Natural killer cell (primary cell): ENCODE results near the gene MEI4. TPM values are rescaled to one million over a fixed set of nuclear protein-coding genes. Genes with fewer than 3 reads are reported as not detected.
"Not testable (repeated sequence)": the region's sequence is repeated elsewhere in the genome, so short reads cannot be mapped to it uniquely, and the experiment has no call there.

Experiments
- ATAC-seq, 3 donors: fragments of 150-1000 bp in 2 of 3; fragments of 200-7000 bp in 1 of 3; cut with Tn5 transposase; 1 replicate in 1 of 3; 2 replicates in 2 of 3; pipeline ENCODE4 v1.10.0; 2021; ENCODE audit warnings: mild to moderate bottlenecking in 2 of 3, moderate library complexity in 2 of 3
- DNase-seq, 2 donors: peaks; one replicate each; pipeline versions ENCODE4 v3.0.0 to v3.0.0-alpha.2; 2013 to 2021; ENCODE audit warnings: mixed read lengths in 1 of 2
- H3K27ac ChIP-seq: one replicate; pipeline ENCODE4 v1.5.1; 2013; ENCODE audit warnings: mild to moderate bottlenecking, low read length
- H3K27me3 ChIP-seq: one replicate; pipeline ENCODE4 v1.6.1; 2013; ENCODE audit warnings: low read length; ENCODE audit not compliant: control insufficient read depth, insufficient read depth
- H3K36me3 ChIP-seq: one replicate; pipeline ENCODE4 v1.6.1; 2013; ENCODE audit warnings: low read length; ENCODE audit not compliant: control insufficient read depth, insufficient read depth
- H3K4me1 ChIP-seq: one replicate; pipeline ENCODE4 v1.6.1; 2013; ENCODE audit warnings: low read length; ENCODE audit not compliant: control insufficient read depth, insufficient read depth
- H3K4me3 ChIP-seq: one replicate; pipeline ENCODE4 v1.5.1; 2013; ENCODE audit warnings: low read length
- H3K9me3 ChIP-seq: one replicate; pipeline ENCODE4 v1.6.1; 2013; ENCODE audit warnings: low read length; ENCODE audit not compliant: control insufficient read depth, insufficient read depth
- H3K27ac Mint-ChIP-seq, 2 donors: one replicate each; pipeline ENCODE4 v1.8.0; 2022; ENCODE audit warnings: mild to moderate bottlenecking in 2 of 2, mixed read lengths in 2 of 2, moderate library complexity in 1 of 2
- H3K27me3 Mint-ChIP-seq, 2 donors: one replicate each; pipeline ENCODE4 v1.8.0; 2022; ENCODE audit warnings: low read depth in 2 of 2, mixed read lengths in 2 of 2
- H3K36me3 Mint-ChIP-seq: one replicate; pipeline ENCODE4 v1.8.0; 2022; ENCODE audit warnings: mixed read lengths
- H3K4me1 Mint-ChIP-seq, 2 donors: one replicate each; pipeline ENCODE4 v1.8.0; 2022; ENCODE audit warnings: mixed read lengths in 2 of 2
- H3K4me3 Mint-ChIP-seq: one replicate; pipeline ENCODE4 v1.8.0; 2022; ENCODE audit warnings: mild to moderate bottlenecking, moderate library complexity, mixed read lengths
- H3K9me3 Mint-ChIP-seq, 2 donors: one replicate each; pipeline ENCODE4 v1.8.0; 2022; ENCODE audit warnings: mixed read lengths in 2 of 2
- CTCF ChIP-seq: fragments of 200-600 bp; IDR thresholded peaks from one replicate; pipeline ENCODE4 v1.8.0; 2022; ENCODE audit warnings: antibody characterized with exemption
- WGBS: methylation state at CpG from one replicate; pipeline ENCODE4 v1.1.7; 2013; ENCODE audit warnings: missing lambda C conversion rate; ENCODE audit not compliant: insufficient coverage; 5-methylcytosine and 5-hydroxymethylcytosine counted together
- intact Hi-C: fragments of 100-400 bp; cut with micrococcal nuclease; formaldehyde crosslinking; loops from one replicate; pipeline ENCODE4 v1.14.2; 2022
- total RNA-seq, 4 donors: library from RNA; stranded (reverse); fragments of 120-200 nt in 1 of 4; gene quantifications; one replicate each; pipeline versions ENCODE4 v1.2.3 to v1.2.4, GENCODE V29; 2013 to 2022

The MEI4 gene
- total RNA-seq, 3 donors from 2014 or later (not counting 1 experiment from before 2014, with no cell fraction given) = not detected

GRCh38 chr6:77683515-77683914 lies 30.7 kb downstream of the MEI4 start:
- ATAC-seq (no peak), DNase-seq (no peak)
- no peaks in the 10 kb centered on the region for H3K9me3 ChIP-seq
- Mint-ChIP-seq H3K9me3 (peaks cover 9 to 14% of the 10 kb centered on the region in 2 donors), H3K36me3 (no peaks in the 10 kb centered on the region), H3K27ac (no peak overlapping the region), H3K4me3 (no peak overlapping the region), H3K4me1 (no peaks in the 10 kb centered on the region), H3K27me3 (no peaks in the 10 kb centered on the region)
- no peak overlapping the region for H3K27ac ChIP-seq
- H3K27me3 ChIP-seq = no peaks in the 10 kb centered on the region
- no peaks in the 10 kb centered on the region for H3K36me3 ChIP-seq
- intact Hi-C loops = no loop called here
- WGBS = 100% methylated on average over 1 of the region's 1 CpG
- no peak for TF ChIP-seq CTCF
- H3K4me3 ChIP-seq = no peak overlapping the region
- H3K4me1 ChIP-seq = no peaks in the 10 kb centered on the region

- H3K4me3 Mint-ChIP-seq = no peak overlapping the region
- intact Hi-C loops = no loop called here
- ATAC-seq (no peak), DNase-seq (no peak)
- Histone ChIP-seq H3K9me3 (no peaks in the 10 kb centered on the region), H3K27me3 (no peaks in the 10 kb centered on the region), H3K27ac (no peak overlapping the region), H3K4me3 (no peak overlapping the region), H3K4me1 (no peaks in the 10 kb centered on the region), H3K36me3 (no peaks in the 10 kb centered on the region)
- no peak overlapping the region for H3K27ac Mint-ChIP-seq
- no peaks in the 10 kb centered on the region for H3K27me3 Mint-ChIP-seq
- 100% methylated on average over 1 of the region's 2 CpGs for WGBS
- peaks cover 10 to 14% of the 10 kb centered on the region in 2 donors for H3K9me3 Mint-ChIP-seq
- H3K36me3 Mint-ChIP-seq = no peaks in the 10 kb centered on the region
- no peak for TF ChIP-seq CTCF
- H3K4me1 Mint-ChIP-seq = no peaks in the 10 kb centered on the region
Measured at GRCh38 chr6:77686931-77687330, 34.1 kb downstream of the MEI4 start.

- WGBS = 72% methylated on average over 1 of the region's 1 CpG
Measured at GRCh38 chr6:77688649-77689048, 35.8 kb downstream of the MEI4 start.

GRCh38 chr6:77700095-77700494 lies 47.3 kb downstream of the MEI4 start:
- ATAC-seq, intact Hi-C loops: not testable (repeated sequence)

More at GRCh38 chr6:77688649-77689048, 35.8 kb downstream of the MEI4 start:
- Histone ChIP-seq H3K4me1 (no peaks in the 10 kb centered on the region), H3K27me3 (no peaks in the 10 kb centered on the region), H3K4me3 (no peak overlapping the region), H3K27ac (no peak overlapping the region), H3K36me3 (no peaks in the 10 kb centered on the region), H3K9me3 (no peaks in the 10 kb centered on the region)
- H3K4me3 Mint-ChIP-seq = no peak overlapping the region
- no peak for ATAC-seq
- no peaks in the 10 kb centered on the region for H3K27me3 Mint-ChIP-seq
- no peak for DNase-seq
- H3K27ac Mint-ChIP-seq = no peak overlapping the region
- intact Hi-C loops = no loop called here
- H3K36me3 Mint-ChIP-seq = no peaks in the 10 kb centered on the region
- no peak for TF ChIP-seq CTCF
- H3K4me1 Mint-ChIP-seq = no peaks in the 10 kb centered on the region
- peaks cover 12 to 17% of the 10 kb centered on the region in 2 donors for H3K9me3 Mint-ChIP-seq

More at GRCh38 chr6:77700095-77700494, 47.3 kb downstream of the MEI4 start:
- not testable (repeated sequence) for DNase-seq, H3K36me3 Mint-ChIP-seq, H3K27me3 Mint-ChIP-seq, H3K4me1 ChIP-seq, H3K4me3 Mint-ChIP-seq, H3K27me3 ChIP-seq, H3K4me1 Mint-ChIP-seq, H3K36me3 ChIP-seq, H3K27ac ChIP-seq, H3K4me3 ChIP-seq, H3K27ac Mint-ChIP-seq, H3K9me3 ChIP-seq
- H3K9me3 Mint-ChIP-seq = peaks cover 8 to 34% of the 10 kb centered on the region in 2 donors
- 87% methylated on average over 6 of the region's 6 CpGs for WGBS
